Stimulated activated CD4-positive, alpha-beta T cell treated with anti-CD3 and anti-CD28 coated beads, TNF-alpha, amount 100 ng/mL, for 24 hours (primary cell): Measurements from ENCODE around the gene OTUD1.

Source experiments
- DNase-seq, 3 experiments: peaks; one replicate each; pipeline ENCODE4 v3.0.0-alpha.2; 2020; ENCODE audit warnings: low read depth in 3 of 3

Gene OTUD1

DNA sequence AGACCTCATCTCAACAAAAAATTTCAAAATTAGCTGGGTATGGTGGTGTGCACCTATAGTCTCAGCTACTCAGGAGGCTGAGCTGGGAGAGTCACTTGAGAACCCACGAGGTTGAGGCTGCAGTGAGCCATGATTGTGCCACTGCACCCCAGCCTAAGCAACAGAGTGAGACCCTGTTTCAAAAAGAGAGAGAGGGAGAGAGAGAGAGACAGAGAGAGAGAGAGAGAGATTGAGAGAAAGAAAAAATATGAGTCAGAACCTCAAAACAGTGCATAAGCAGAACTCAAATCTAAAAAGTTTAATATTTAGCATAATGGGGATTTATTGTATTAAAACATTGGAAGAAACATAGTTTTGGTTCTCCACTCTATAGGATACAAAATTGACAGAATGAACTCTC, 17.5 kb upstream of the OTUD1 start:
- DNase-seq, result no peak

GRCh38 chr10:23422003-23422411, 16.9 kb upstream of the OTUD1 start:
- DNase-seq, result no peak

DNA sequence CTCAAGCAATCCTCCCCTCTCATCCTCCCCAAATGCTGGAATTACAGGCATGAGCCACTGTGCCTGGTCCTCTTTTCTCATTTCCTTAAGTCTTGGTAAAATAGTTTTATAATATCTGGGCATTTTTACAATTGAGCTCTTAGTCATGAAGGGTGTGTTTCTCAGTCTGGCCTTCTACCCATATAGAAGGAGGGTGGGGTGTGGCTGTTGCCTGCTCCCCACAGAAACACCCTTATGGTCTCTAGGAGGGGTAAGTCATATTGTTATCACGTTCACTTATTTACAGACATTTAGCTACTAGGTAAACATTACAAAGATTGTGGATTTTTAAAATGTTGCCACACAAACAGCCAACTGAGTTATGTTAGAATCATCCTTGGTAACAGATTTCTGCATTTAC, 6.7 kb upstream of the OTUD1 start:
- no peak for DNase-seq

DNA sequence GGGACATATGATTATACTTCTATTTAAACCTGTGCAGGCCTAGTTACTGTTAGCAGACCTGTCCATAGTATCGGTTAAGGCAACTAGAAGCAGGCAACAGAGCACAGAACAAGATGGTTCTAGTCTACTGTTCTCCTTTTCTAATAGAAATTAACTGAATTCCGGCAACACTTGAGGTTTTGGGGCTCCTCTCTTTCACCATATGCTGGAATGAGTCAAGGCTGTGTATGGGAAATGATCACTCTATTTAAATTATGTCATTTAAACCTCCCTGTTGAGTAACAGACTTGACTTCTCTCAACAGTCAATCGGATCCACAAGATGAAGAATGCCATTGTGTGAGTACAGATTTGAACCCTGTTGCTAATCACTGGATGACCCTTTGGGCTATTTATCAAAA, 6.2 kb upstream of the OTUD1 start:
- no peak for DNase-seq

GRCh38 chr10:23433701-23434100, 5.2 kb upstream of the OTUD1 start:
- DNase-seq, result no peak

DNA sequence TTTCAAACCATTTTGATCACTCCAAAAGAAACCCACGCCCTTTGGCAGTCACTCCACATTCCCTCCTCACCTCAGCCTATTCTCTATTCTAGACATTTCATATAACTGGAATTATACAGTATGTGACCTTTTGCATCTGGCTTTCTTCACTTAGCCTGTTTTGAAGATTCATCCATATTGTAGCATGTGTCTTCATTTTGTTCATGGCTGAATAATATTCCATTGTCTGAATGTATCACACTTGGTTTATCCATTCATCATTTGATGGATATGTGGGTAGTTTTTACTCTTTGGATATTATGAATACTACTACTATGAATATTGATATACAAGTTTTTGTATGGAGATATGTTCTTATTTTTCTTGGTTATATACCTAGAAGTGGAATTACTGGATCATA, 3.5 kb upstream of the OTUD1 start:
- DNase-seq, result no peak

DNA sequence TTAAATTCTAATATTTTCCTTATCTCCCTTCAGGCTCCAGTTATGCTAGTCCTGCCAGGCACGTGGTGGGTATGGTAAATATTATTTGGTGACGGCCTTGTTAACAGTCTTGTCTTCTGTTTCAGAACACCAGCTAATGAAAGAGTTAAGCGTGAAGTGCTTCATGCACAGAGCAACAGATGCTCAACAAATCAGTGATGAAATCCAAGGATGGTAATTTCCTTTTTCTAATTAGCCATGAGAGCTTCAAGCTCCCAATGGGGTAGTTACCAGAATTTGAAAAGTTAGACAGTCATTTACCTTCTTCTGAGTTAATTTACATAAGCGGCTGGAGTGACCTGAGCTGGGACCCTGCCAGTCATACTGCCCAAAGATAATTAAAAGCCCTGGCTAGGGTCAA, 1.9 kb upstream of the OTUD1 start:
- DNase-seq, result no peak

DNA sequence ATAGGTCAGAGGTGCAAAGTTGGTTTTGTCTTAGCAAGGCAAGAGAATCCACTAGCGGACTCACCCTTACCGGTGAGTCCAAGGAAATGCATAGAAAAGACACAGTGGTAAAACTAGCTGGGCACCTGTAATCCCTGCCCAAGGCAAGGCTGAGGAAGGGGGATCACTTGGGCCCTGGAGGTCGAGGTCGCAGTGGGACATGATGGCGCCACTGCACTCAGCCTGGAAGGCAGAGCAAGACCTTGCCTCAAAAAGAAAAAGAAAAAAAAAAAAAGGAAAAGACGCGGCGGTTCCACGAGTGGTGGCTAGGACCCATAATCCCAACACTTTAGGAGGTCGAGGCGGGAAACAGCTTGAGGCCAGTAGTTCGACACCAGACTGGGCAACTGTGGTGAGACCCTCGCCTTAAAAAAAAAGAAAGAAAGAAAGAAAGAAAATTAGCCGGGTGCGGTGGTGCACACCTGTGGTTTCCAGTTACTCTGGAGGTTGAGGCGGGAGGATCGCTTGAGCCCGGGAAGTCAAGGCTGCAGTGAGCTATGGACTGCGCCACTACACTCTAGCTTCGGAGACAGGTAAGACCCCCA, 820 bp upstream of the OTUD1 start:
- DNase-seq, result no peak

- DNase-seq, result no peak
Measured at GRCh38 chr10:23439452-23439960, 631 bp downstream of the OTUD1 start.

DNA sequence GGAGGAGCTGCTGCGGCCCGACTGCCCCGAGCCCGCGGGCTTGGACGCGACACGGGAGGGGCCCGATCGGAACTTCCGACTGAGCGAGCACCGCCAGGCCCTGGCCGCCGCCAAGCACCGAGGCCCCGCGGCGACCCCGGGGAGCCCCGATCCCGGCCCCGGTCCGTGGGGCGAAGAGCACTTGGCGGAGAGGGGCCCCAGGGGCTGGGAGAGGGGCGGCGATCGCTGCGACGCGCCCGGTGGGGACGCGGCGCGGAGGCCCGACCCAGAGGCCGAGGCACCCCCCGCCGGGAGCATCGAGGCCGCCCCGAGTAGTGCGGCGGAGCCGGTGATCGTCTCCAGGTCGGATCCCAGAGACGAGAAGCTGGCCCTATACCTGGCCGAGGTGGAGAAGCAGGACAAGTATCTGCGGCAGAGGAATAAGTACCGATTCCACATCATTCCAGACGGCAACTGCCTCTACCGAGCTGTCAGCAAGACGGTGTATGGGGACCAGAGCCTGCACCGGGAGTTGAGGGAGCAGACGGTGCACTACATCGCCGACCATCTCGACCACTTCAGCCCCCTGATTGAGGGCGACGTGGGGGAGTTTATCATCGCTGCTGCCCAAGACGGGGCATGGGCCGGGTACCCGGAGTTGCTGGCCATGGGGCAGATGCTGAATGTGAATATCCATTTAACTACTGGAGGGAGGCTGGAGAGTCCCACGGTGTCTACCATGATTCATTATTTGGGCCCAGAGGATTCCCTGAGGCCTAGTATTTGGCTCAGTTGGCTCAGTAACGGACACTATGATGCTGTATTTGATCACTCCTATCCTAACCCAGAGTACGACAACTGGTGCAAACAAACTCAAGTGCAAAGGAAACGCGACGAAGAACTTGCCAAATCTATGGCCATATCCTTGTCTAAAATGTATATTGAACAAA, 1.4 kb downstream of the OTUD1 start:
- peak in 2 of 3 experiments; percentile 7 to 30 for DNase-seq

- DNase-seq, result no peak
Measured at GRCh38 chr10:23441251-23441650, 2.4 kb downstream of the OTUD1 start.

DNA sequence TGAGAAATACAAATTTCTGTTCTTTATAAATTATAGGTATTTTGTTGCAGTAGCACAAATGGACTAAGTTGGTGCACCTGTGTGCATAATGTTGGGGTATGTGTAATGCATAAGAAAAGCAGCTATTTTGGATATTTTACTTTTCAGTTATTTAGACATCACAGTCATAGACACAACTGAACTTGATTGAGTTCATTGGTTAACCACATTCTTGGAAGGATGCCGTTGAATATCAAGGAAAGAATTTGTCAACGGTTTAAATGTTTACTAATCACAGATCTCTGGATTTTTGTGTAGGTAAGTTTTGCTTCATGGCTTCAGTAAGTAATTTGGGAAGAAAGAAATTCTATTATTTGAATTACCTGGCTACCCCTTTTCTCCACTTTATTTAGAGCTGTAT, 4.1 kb downstream of the OTUD1 start:
- no peak for DNase-seq

DNA sequence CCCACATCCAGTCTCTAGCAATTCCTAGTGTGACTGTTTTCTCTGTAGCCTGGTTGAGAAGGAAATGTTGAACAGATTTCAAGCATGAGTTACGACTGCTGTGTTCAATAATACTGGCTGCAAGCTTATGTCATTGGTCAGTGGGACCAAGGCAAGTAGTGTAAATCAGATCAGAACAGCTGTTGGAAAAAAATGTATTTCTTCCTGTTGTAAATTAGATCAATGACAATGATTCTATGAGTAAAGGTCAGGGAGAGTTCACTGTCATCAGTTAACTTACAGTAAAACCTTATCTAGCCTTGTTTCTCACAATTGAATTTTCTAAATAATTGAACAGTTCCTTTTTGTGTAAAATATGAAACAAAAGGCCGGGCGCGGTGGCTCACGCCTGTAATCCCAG, 6.7 kb downstream of the OTUD1 start:
- DNase-seq, result no peak

DNA sequence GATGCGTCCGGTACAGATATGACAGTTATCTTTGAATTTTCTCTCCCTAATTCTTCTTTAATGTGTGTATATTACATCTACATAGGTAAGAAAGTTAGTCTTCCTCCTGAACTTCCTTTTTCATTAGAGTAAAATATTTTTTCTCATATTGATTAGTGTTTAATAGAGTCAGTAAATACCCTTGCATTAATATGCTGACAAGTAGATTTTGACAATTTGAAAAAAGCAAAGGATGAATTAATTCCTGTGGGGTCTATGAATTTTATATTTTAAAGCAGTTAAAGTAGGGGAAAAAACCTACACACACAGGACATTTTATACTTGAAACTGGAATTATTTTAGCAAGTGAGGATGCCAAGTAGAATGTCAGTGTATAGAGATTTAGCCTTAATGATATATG, 9.4 kb downstream of the OTUD1 start:
- no peak for DNase-seq

DNA sequence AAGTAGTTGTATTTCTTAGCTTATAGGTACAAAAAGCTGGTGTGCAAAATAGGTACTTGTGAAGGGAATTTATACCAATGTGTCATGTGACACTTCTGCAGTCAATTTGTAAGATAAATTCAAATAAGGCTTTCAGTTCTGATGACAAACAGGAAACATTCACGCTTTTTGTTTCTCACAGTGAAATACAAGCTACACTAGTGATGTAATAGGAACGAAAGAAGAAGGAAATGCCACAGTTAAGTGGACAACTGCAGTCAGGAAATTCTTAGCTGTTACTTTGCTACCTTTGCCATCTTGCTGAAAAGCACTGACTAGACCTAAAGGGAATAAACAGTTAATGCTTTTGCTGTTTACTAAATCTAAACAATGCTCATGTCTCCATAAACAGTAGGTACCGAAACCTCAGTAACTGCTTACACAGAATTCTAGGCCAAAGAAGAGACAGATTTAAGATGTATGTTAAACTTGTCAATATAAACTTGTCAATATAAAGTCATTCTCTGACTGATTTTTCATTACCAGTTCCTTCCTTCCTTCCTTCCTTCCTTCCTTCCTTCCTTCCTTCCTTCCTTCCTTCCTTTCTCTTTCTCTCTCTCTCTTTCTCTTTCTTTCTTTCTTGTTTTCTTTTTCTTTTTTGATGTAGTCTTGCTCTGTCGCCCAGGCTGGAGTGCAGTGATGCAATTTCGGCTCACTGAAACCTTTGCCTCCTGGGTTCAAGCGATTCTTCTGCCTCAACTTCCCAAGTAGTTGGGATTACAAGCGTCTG, 10.1 kb downstream of the OTUD1 start:
- DNase-seq, result no peak

GRCh38 chr10:23452033-23452655, 13.3 kb downstream of the OTUD1 start:
- DNase-seq, result no peak

- DNase-seq, result no peak
Measured at GRCh38 chr10:23453465-23453864, 14.6 kb downstream of the OTUD1 start.

DNA sequence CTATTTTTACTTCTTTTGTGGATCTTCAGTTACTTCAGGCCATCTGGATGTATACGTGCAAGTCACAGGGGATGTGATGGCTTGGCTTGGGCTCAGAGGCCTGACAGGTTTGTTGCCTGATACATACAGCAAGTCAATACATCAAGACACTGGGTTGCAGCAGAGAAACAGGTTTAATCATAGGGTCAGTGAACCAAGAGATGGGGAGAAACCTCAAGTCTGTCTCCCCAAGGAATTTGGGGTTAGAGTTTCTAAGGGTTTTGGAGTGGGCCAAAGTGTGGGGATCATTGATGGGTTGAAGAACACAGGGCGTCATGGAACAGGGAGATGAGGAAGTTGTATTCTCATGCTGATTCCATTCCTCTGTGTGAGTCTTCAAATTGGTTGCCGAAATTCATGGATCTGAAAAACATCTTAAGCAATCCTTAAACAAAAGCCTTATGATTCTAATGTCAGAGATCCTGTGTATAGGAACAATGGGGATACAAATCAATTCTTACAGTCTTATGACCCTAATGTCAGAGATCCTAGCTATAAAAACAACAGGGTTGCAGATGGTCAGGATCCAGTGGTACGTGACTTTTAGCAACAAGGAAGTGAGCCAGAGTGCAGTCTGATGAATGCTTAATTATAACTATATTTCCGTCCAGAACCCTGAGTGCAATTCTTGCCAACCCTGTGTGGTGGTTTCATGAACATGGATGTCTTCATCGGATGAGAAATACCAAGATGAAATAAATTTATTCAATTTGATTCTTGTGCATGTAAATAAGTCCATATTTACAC, 18.9 kb downstream of the OTUD1 start:
- no peak for DNase-seq

DNA sequence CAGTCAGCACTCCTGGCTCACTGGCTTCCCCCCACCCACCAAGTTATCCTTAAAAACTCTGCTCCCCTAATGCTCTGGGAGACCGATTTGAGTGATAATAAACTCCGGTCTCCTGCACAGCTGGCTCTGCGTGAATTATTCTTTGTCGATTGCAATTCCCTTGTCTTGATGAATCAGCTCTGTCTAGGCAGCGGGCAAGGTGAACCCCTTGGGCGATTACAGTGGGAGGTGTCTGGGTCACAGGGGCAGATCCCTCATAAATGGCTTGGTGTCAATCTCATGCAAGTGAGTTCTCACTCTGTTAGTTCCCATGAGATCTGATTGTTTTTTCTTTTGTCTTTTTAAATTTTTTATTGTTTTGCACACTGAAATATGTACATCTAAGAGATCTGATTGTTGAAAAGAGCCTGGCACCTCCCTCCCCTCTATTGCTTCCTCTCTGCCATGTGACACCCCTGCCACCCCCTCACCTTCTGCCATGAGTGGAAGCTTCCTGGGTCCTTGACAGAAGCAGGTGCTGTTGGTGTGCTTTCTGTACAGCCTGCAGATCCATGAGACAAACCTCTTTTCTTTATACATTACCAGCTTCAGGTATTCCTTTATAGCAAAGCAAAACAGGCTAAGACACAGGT, 20.5 kb downstream of the OTUD1 start:
- DNase-seq, result no peak

- DNase-seq, result no peak
Measured at GRCh38 chr10:23461557-23461956, 22.7 kb downstream of the OTUD1 start.

DNA sequence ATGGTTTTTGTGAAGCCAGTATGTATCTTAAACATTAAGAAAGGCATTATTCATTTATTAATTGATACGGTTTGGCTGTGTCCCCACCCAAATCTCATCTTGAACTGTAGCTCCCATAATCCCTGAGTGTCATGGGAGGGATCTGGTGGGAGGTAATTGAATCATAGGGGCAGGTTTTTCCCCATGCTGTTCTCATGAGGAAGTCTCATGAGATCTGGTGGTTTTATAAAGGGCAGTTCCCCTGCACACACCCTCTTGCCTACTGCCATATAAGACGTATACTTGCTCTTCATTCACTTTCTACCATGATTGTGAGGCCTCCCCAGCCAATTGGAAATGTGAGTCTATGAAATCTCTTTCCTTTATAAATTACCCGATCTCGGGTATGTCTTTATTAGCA, 28.1 kb downstream of the OTUD1 start:
- DNase-seq, result no peak
